ENCODE results near the gene FSD2. TPM values are rescaled to one million over a fixed set of nuclear protein-coding genes. Genes with fewer than 3 reads are reported as not detected.

The FSD2 gene
- total and polyA plus RNA-seq, 9 of the 15 experiments (the other 6 are each of a cell fraction or from before 2014, with no cell fraction given) = 0.01 to 0.06 TPM; not detected in 7

GRCh38 chr15:82849556-82850512, 44.0 kb upstream of the FSD2 start (continued):
- TF ChIP-seq ARID3B (CRISPR knock-in tag; IDR thresholded peaks at IDR 0.05; ENCODE audit: borderline replicate concordance) = no peak
- no peak for TF ChIP-seq ZSCAN32 (CRISPR knock-in tag; IDR thresholded peaks at IDR 0.05)
- 0 out of 2 replicates have a peak, but pooled peaks have one; percentile 29 for TF ChIP-seq ZBTB33 (CRISPR knock-in tag; IDR thresholded peaks at IDR 0.05)
- TF ChIP-seq PTTG1 (tag; IDR thresholded peaks at IDR 0.05; ENCODE audit: low read depth) = no peak
- no peak for TF ChIP-seq SNIP1 (IDR thresholded peaks at IDR 0.05; ENCODE audit: low read depth)
- TF ChIP-seq SRSF1 (IDR thresholded peaks at IDR 0.05; ENCODE audit: low read depth, low read length) = no peak
- no peak; the same call in 1 of the 2 replicates for TF ChIP-seq RAD51 (IDR thresholded peaks at IDR 0.05; ENCODE audit: borderline replicate concordance, low read depth)
- no peak for TF ChIP-seq ZSCAN29 (IDR thresholded peaks at IDR 0.05)
- TF ChIP-seq MCM5 (IDR thresholded peaks at IDR 0.05; ENCODE audit: low read depth) = no peak
- no peak for TF ChIP-seq KAT2B (IDR thresholded peaks at IDR 0.05; ENCODE audit: low read depth, low read length)
- no peak for TF ChIP-seq SAFB (IDR thresholded peaks at IDR 0.05; ENCODE audit: borderline replicate concordance, low read depth, low read length)
- TF ChIP-seq IRF2 (CRISPR knock-in tag; IDR thresholded peaks at IDR 0.05) = no peak
- no peak for TF ChIP-seq RBM15 (IDR thresholded peaks at IDR 0.05; ENCODE audit: insufficient read depth, low read length)
- peak; percentile 91 for TF ChIP-seq MTA2 (IDR thresholded peaks at IDR 0.05; ENCODE audit: low read depth)
- no peak for TF ChIP-seq ESRRB (CRISPR knock-in tag; IDR thresholded peaks at IDR 0.05; ENCODE audit: borderline replicate concordance)
- TF ChIP-seq PHF21A (IDR thresholded peaks at IDR 0.05; ENCODE audit: borderline replicate concordance, low read depth) = no peak
- no peak for TF ChIP-seq ZNF444 (CRISPR knock-in tag; IDR thresholded peaks at IDR 0.05)
- TF ChIP-seq KLF1 (tag; IDR thresholded peaks at IDR 0.05) = 0 out of 2 replicates have a peak, but pooled peaks have one; percentile 54
- peak; percentile 91 to 93 for TF ChIP-seq RAD21 (CRISPR knock-in tag; conservative IDR thresholded peaks at IDR 0.05 in 1 of 2, IDR thresholded peaks at IDR 0.05 in 1 of 2)
- TF ChIP-seq MECOM (CRISPR knock-in tag; IDR thresholded peaks at IDR 0.05) = no peak
- TF ChIP-seq ZNF280B (CRISPR knock-in tag; IDR thresholded peaks at IDR 0.05) = no peak
- TF ChIP-seq ZNF431 (CRISPR knock-in tag; IDR thresholded peaks at IDR 0.05) = peak; percentile 60; the same call in 1 of the 2 replicates
- TF ChIP-seq PTRF (tag; IDR thresholded peaks at IDR 0.05) = no peak
- no peak for TF ChIP-seq ADNP (tag; IDR thresholded peaks at IDR 0.05)
- no peak for TF ChIP-seq ZKSCAN3 (CRISPR knock-in tag; IDR thresholded peaks at IDR 0.05)
